ENCODE results near the gene DHDH. TPM values are rescaled to one million over a fixed set of nuclear protein-coding genes. Genes with fewer than 3 reads are reported as not detected.
A peak's percentile ranks its signal among the peaks of the same experiment; 100 is the strongest.

Gene DHDH
- total and polyA plus RNA-seq, 2 of the 13 experiments (the other 11 are each of a cell fraction or from before 2014, with no cell fraction given) = 0.13 to 0.91 TPM

GRCh38 chr19:48966541-48967345 lies 33.2 kb downstream of the DHDH start (continued):
- TF ChIP-seq, protein P1, sequence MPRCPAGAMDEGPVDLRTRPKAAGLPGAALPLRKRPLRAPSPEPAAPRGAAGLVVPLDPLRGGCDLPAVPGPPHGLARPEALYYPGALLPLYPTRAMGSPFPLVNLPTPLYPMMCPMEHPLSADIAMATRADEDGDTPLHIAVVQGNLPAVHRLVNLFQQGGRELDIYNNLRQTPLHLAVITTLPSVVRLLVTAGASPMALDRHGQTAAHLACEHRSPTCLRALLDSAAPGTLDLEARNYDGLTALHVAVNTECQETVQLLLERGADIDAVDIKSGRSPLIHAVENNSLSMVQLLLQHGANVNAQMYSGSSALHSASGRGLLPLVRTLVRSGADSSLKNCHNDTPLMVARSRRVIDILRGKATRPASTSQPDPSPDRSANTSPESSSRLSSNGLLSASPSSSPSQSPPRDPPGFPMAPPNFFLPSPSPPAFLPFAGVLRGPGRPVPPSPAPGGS (CRISPR knock-in tag; IDR thresholded peaks at IDR 0.05) = no peak
- TF ChIP-seq POLR2AphosphoS5 (IDR thresholded peaks at IDR 0.05; ENCODE audit: low read depth, low read length) (peak; percentile 57), ZNF598 (CRISPR knock-in tag; IDR thresholded peaks at IDR 0.05; ENCODE audit: borderline replicate concordance) (no peak), ZNF83 (CRISPR knock-in tag; IDR thresholded peaks at IDR 0.05; ENCODE audit: borderline replicate concordance) (no peak), ZFP62 (CRISPR knock-in tag; IDR thresholded peaks at IDR 0.05) (no peak), ZSCAN12 (CRISPR knock-in tag; IDR thresholded peaks at IDR 0.05) (0 out of 2 replicates have a peak, but pooled peaks have one; percentile 15), SP1 (IDR thresholded peaks at IDR 0.05) (no peak), SP1 (CRISPR knock-in tag; IDR thresholded peaks at IDR 0.05) (0 out of 2 replicates have a peak, but pooled peaks have one; percentile 5), HNF1A (IDR thresholded peaks at IDR 0.05; ENCODE audit: low read depth) (peak; percentile 22; the same call in 1 of the 2 replicates), HNF1A (CRISPR knock-in tag; IDR thresholded peaks at IDR 0.05; ENCODE audit: borderline replicate concordance) (no peak), KLF16 (CRISPR knock-in tag; IDR thresholded peaks at IDR 0.05) (no peak), ATF7-NPFF (CRISPR knock-in tag; IDR thresholded peaks at IDR 0.05; ENCODE audit: low read depth) (0 out of 2 replicates have a peak, but pooled peaks have one; percentile 11), ZNF512 (CRISPR knock-in tag; IDR thresholded peaks at IDR 0.05) (no peak), POLR2AphosphoS2 (IDR thresholded peaks at IDR 0.05; ENCODE audit: low read depth, low read length) (peak; percentile 24; the same call in 1 of the 2 replicates), ZNF605 (CRISPR knock-in tag; IDR thresholded peaks at IDR 0.05) (peak; percentile 75; the same call in 1 of the 2 replicates), ARNT (IDR thresholded peaks at IDR 0.05) (no peak)
- TF ChIP-seq, protein P2, sequence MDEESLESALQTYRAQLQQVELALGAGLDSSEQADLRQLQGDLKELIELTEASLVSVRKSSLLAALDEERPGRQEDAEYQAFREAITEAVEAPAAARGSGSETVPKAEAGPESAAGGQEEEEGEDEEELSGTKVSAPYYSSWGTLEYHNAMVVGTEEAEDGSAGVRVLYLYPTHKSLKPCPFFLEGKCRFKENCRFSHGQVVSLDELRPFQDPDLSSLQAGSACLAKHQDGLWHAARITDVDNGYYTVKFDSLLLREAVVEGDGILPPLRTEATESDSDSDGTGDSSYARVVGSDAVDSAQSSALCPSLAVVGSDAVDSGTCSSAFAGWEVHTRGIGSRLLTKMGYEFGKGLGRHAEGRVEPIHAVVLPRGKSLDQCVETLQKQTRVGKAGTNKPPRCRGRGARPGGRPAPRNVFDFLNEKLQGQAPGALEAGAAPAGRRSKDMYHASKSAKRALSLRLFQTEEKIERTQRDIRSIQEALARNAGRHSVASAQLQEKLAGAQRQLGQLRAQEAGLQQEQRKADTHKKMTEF (CRISPR knock-in tag; IDR thresholded peaks at IDR 0.05) = 0 out of 2 replicates have a peak, but pooled peaks have one; percentile 8
- TF ChIP-seq, protein P3, sequence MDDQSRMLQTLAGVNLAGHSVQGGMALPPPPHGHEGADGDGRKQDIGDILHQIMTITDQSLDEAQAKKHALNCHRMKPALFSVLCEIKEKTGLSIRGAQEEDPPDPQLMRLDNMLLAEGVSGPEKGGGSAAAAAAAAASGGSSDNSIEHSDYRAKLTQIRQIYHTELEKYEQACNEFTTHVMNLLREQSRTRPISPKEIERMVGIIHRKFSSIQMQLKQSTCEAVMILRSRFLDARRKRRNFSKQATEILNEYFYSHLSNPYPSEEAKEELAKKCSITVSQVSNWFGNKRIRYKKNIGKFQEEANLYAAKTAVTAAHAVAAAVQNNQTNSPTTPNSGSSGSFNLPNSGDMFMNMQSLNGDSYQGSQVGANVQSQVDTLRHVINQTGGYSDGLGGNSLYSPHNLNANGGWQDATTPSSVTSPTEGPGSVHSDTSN (CRISPR knock-in tag; IDR thresholded peaks at IDR 0.05; ENCODE audit: borderline replicate concordance) = 0 out of 2 replicates have a peak, but pooled peaks have one; percentile 47
